Erythroblast (primary cell): ENCODE measurements around the gene ZBTB49.

ENCODE experiments used
- GATA1 ChIP-seq: IDR thresholded peaks from 2 replicates; pipeline ENCODE4 v1.6.1; 2011; ENCODE audit warnings: low read depth, mild to moderate bottlenecking, control low read depth, low read length, moderate library complexity
- POLR2A ChIP-seq: IDR thresholded peaks from 2 replicates; pipeline ENCODE4 v1.6.1; 2011; ENCODE audit warnings: mild to moderate bottlenecking, low read length

DNA sequence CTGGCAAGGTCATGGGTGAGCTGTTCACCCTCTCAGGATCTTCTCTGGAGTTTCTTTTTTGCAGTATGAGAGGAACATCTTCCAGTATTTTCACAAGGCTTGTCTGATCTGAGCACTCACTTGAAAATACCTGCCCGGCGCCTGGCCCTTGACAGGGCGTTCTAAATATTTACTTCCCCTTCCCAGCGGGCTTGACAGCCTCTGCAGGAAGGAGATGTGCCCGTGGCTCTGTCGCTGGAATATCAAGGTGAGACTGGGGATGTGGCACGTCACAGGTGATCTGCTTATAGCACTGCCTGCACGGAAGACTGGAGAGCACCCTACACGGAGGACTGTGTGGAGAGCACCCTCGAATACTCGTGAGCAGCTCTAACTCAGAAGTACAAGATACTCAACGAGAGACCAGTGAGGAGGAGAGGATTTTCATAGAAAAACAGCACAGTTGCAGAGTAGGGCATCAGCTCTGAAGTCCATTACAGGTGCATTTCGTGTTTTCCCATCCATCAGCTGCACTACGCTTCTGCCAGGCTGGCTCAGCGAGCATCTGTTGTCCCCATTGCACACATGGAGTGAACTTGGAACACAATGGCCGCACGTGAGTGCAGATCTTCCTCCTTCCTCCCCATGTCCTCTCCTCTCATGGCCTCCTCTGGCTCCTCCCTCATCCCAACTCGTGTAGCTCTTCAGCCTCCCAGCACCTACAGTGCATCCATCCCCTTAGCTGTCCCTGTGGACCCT is 32.1 kb downstream of the ZBTB49 start:
- no peak for TF ChIP-seq POLR2A
- TF ChIP-seq GATA1, result no peak
